HG03025 (cell line): ENCODE measurements around the gene RPL12.
A peak's percentile ranks its signal among the peaks of the same experiment; 100 is the strongest.

Experiments used
- ATAC-seq: cut with Tn5 transposase; IDR thresholded peaks from one replicate; pipeline ENCODE4 v1.9.1; 2021; ENCODE audit warnings: mild to moderate bottlenecking, moderate library complexity; ENCODE audit not compliant: unreplicated experiment, low FRiP score

The RPL12 gene

GRCh38 chr9:127444921-127445850, 6.0 kb downstream of the RPL12 start:
- ATAC-seq = no peak

GRCh38 chr9:127444283-127444920, 6.8 kb downstream of the RPL12 start:
- ATAC-seq = no peak

- no peak for ATAC-seq
Observed at GRCh38 chr9:127438394-127438793, 12.8 kb downstream of the RPL12 start.

GRCh38 chr9:127437497-127438264, 13.5 kb downstream of the RPL12 start:
- ATAC-seq = no peak

- no peak for ATAC-seq
Observed at GRCh38 chr9:127430415-127430814, 20.8 kb downstream of the RPL12 start.

GRCh38 chr9:127428348-127428747, 22.9 kb downstream of the RPL12 start:
- no peak for ATAC-seq

GRCh38 chr9:127426756-127427155, 24.4 kb downstream of the RPL12 start:
- ATAC-seq = no peak

GRCh38 chr9:127424676-127424999, 26.6 kb downstream of the RPL12 start:
- no peak for ATAC-seq

- peak; percentile 81 for ATAC-seq
Observed at GRCh38 chr9:127423934-127424675, 27.1 kb downstream of the RPL12 start, which contains the start of gene ZNF79. Gene ZNF79, plus strand, starts transcription at chr9:127424382. Its CDS starts 406 bp downstream, at chr9:127424788.

GRCh38 chr9:127423476-127423933, 27.7 kb downstream of the RPL12 start:
- ATAC-seq = peak; percentile 15

- no peak for ATAC-seq
Observed at GRCh38 chr9:127422787-127423186, 28.4 kb downstream of the RPL12 start.

GRCh38 chr9:127422133-127422782, 28.9 kb downstream of the RPL12 start:
- no peak for ATAC-seq

GRCh38 chr9:127421057-127421456, 30.1 kb downstream of the RPL12 start:
- no peak for ATAC-seq

GRCh38 chr9:127419348-127419747, 31.9 kb downstream of the RPL12 start:
- no peak for ATAC-seq

GRCh38 chr9:127418037-127418471, 33.2 kb downstream of the RPL12 start:
- no peak for ATAC-seq

GRCh38 chr9:127417131-127418036, 33.8 kb downstream of the RPL12 start:
- no peak for ATAC-seq

GRCh38 chr9:127415657-127416056, 35.5 kb downstream of the RPL12 start:
- no peak for ATAC-seq

GRCh38 chr9:127415141-127415540, 36.1 kb downstream of the RPL12 start:
- no peak for ATAC-seq

- no peak for ATAC-seq
Observed at GRCh38 chr9:127411122-127411521, 40.1 kb downstream of the RPL12 start.
